ENCODE measurements around the gene CSRNP2. TPM values are rescaled to one million over a fixed set of nuclear protein-coding genes. Genes with fewer than 3 reads are reported as not detected.

Gene CSRNP2
- total RNA-seq, 1 donor, result 25.9 TPM

GRCh38 chr12:51124504-51124903 lies 41.1 kb upstream of the CSRNP2 start:
- H3K4me3 ChIP-seq (ENCODE audit: low read depth, low read length), result no peak overlapping the region
- DNase-seq (ENCODE audit: low read depth), result no peak
- no peak for TF ChIP-seq CTCF (IDR thresholded peaks at IDR 0.05; ENCODE audit: insufficient read depth, low read depth, low read length)

GRCh38 chr12:51122844-51123243 lies 39.4 kb upstream of the CSRNP2 start:
- no peak overlapping the region for H3K4me3 ChIP-seq (ENCODE audit: low read depth, low read length)
- no peak for TF ChIP-seq CTCF (IDR thresholded peaks at IDR 0.05; ENCODE audit: insufficient read depth, low read depth, low read length)
- peak; percentile 12 for DNase-seq (ENCODE audit: low read depth)

- no peak overlapping the region for H3K4me3 ChIP-seq (ENCODE audit: low read depth, low read length)
- DNase-seq (ENCODE audit: low read depth), result no peak
- no peak for TF ChIP-seq CTCF (IDR thresholded peaks at IDR 0.05; ENCODE audit: insufficient read depth, low read depth, low read length)
Observed at GRCh38 chr12:51118706-51119105, 35.3 kb upstream of the CSRNP2 start.

- H3K4me3 ChIP-seq (ENCODE audit: low read depth, low read length), result no peak overlapping the region
- no peak for TF ChIP-seq CTCF (IDR thresholded peaks at IDR 0.05; ENCODE audit: insufficient read depth, low read depth, low read length)
- DNase-seq (ENCODE audit: low read depth), result no peak
Observed at GRCh38 chr12:51115533-51115932, 32.1 kb upstream of the CSRNP2 start.

- H3K4me3 ChIP-seq (ENCODE audit: low read depth, low read length), result no peak overlapping the region
- DNase-seq (ENCODE audit: low read depth), result no peak
- TF ChIP-seq CTCF (IDR thresholded peaks at IDR 0.05; ENCODE audit: insufficient read depth, low read depth, low read length), result no peak
Observed at GRCh38 chr12:51108136-51108535, 24.7 kb upstream of the CSRNP2 start.

- no peak for TF ChIP-seq CTCF (IDR thresholded peaks at IDR 0.05; ENCODE audit: insufficient read depth, low read depth, low read length)
- no peak for DNase-seq (ENCODE audit: low read depth)
- H3K4me3 ChIP-seq (ENCODE audit: low read depth, low read length), result no peak overlapping the region
Observed at GRCh38 chr12:51103977-51104376, 20.6 kb upstream of the CSRNP2 start.

- no peak for TF ChIP-seq CTCF (IDR thresholded peaks at IDR 0.05; ENCODE audit: insufficient read depth, low read depth, low read length)
- H3K4me3 ChIP-seq (ENCODE audit: low read depth, low read length), result no peak overlapping the region
- peak; percentile 13 for DNase-seq (ENCODE audit: low read depth)
Observed at GRCh38 chr12:51098611-51099010, 15.2 kb upstream of the CSRNP2 start.
